HEK293T (cell line): Measurements from ENCODE around the gene TRPM2.

ENCODE experiments used
- ARNT ChIP-seq: fragments of 450-650 bp; IDR thresholded peaks from 2 replicates; pipeline ENCODE4 v1.6.1; 2017; ENCODE audit warnings: mild to moderate bottlenecking
- BHLHE40 ChIP-seq: fragments of 450-650 bp; IDR thresholded peaks from 2 replicates; pipeline ENCODE4 v1.6.1; 2016; ENCODE audit warnings: mild to moderate bottlenecking, moderate library complexity, borderline replicate concordance
- CTBP1 ChIP-seq: fragments of 450-650 bp; IDR thresholded peaks from 2 replicates; pipeline ENCODE4 v1.6.1; 2016; ENCODE audit warnings: borderline replicate concordance
- ELF4 ChIP-seq: fragments of 450-650 bp; IDR thresholded peaks from 2 replicates; pipeline ENCODE4 v1.6.1; 2017; ENCODE audit warnings: antibody characterized with exemption
- FOXA1 ChIP-seq: fragments of 450-650 bp; IDR thresholded peaks from 2 replicates; pipeline ENCODE4 v1.6.1; 2016; ENCODE audit warnings: mild to moderate bottlenecking
- FOXK2 ChIP-seq: fragments of 450-650 bp; IDR thresholded peaks from 2 replicates; pipeline ENCODE4 v1.6.1; 2016; ENCODE audit warnings: mild to moderate bottlenecking
- FOXM1 ChIP-seq: fragments of 450-650 bp; IDR thresholded peaks from 2 replicates; pipeline ENCODE4 v1.6.1; 2017; ENCODE audit warnings: mild to moderate bottlenecking, borderline replicate concordance
- L3MBTL2 ChIP-seq: fragments of 450-650 bp; conservative IDR thresholded peaks from 2 replicates; pipeline ENCODE4 v1.6.1; 2016; ENCODE audit warnings: mild to moderate bottlenecking
- NFRKB ChIP-seq: fragments of 450-650 bp; IDR thresholded peaks from 2 replicates; pipeline ENCODE4 v1.6.1; 2016; ENCODE audit warnings: mild to moderate bottlenecking, moderate library complexity
- PKNOX1 ChIP-seq: fragments of 450-650 bp; IDR thresholded peaks from 2 replicates; pipeline ENCODE4 v1.6.1; 2016
- SP1 ChIP-seq: fragments of 450-650 bp; IDR thresholded peaks from 2 replicates; pipeline ENCODE4 v1.6.1; 2017
- SUZ12 ChIP-seq: fragments of 450-650 bp; IDR thresholded peaks from 2 replicates; pipeline ENCODE4 v1.6.1; 2016; ENCODE audit warnings: mild to moderate bottlenecking
- TARDBP ChIP-seq: fragments of 450-650 bp; IDR thresholded peaks from 2 replicates; pipeline ENCODE4 v1.6.1; 2016
- ZNF384 ChIP-seq: fragments of 450-650 bp; IDR thresholded peaks from 2 replicates; pipeline ENCODE4 v1.6.1; 2016

DNA sequence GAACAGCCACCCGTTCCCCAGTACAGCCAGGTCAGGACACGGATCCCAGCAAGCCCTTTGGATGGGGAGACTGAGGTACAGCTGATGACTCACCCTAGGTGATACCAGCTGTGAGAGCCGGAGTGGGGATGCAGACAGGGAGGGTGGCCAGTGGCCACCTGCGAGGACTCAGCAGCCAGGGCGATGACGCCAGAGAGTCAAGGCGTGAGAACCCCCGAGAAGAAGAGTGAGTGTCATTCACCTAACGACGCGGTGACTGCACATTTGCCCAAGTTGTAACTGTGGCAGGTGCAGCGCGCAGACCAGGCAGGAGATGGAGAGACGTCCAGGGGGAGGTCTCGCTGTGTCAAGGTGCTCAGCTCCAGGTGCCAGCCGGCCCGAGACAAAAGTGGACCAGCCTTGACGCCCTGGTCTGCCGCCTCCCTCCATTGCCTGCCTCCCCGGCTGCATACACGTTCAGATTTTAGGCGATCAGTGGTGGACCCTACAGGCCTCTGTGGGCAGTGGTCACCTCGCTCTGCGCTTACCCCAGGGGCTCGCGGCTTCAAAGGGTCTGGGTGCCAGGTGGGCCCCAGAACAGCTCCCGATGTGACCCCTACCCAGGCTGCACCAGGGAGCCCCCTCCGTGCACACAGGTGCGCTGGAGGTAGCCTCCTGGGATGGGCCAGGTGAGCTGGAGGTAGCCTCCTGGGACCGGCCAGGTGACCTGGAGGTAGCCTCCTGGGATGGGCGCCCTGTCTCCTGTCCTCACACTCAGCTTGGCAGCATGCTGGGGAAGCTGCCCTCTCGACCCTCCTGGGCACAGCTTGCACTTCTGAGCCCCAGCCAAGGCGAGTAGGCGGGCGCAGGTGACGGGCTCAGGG, 113.8 kb downstream of the TRPM2 start:
- TF ChIP-seq BHLHE40, result no peak
- TF ChIP-seq FOXM1, result no peak
- no peak for TF ChIP-seq PKNOX1
- no peak for TF ChIP-seq NFRKB
- TF ChIP-seq ZNF384, result no peak
- TF ChIP-seq TARDBP, result no peak
- no peak for TF ChIP-seq SP1
- TF ChIP-seq ARNT, result no peak
- TF ChIP-seq L3MBTL2, result no peak
- no peak for TF ChIP-seq FOXK2
- no peak for TF ChIP-seq FOXA1
- no peak for TF ChIP-seq CTBP1
- TF ChIP-seq ELF4, result no peak
- no peak for TF ChIP-seq SUZ12
